Breast epithelium (tissue), 4 donors: ENCODE data around the gene COL18A1. TPM values are rescaled to one million over a fixed set of nuclear protein-coding genes. Genes with fewer than 3 reads are reported as not detected.
"Not testable (repeated sequence)": the region's sequence is repeated elsewhere in the genome, so short reads cannot be mapped to it uniquely, and the experiment has no call there.

Experiments
- DNase-seq, 2 donors: peaks; one replicate each; pipeline ENCODE4 v3.0.0-alpha.2; 2019; ENCODE audit warnings: low spot score in 2 of 2
- H3K27ac ChIP-seq, 2 donors: fragments of 200-600 bp; sonication (generic) in 1 of 2; one replicate each; pipeline ENCODE4 v1.5.1; 2016 to 2019; ENCODE audit warnings: mild to moderate bottlenecking in 1 of 2
- H3K27me3 ChIP-seq, 2 donors: fragments of 200-600 bp; sonication (generic) in 1 of 2; one replicate each; pipeline versions ENCODE4 v1.5.1 to v1.6.0; 2017 to 2019; ENCODE audit warnings: control low read depth in 1 of 2, mild to moderate bottlenecking in 1 of 2
- H3K36me3 ChIP-seq: fragments of 200-600 bp; one replicate; pipeline ENCODE4 v1.5.1; 2019
- H3K4me1 ChIP-seq, 2 donors: fragments of 200-600 bp; sonication (generic); one replicate each; pipeline ENCODE4 v1.5.1; 2016 to 2019; ENCODE audit warnings: control low read depth in 1 of 2
- H3K4me3 ChIP-seq, 3 donors: fragments of 200-600 bp; sonication (generic); 1 replicate in 2 of 3; 2 replicates in 1 of 3; pipeline ENCODE4 v1.5.1; 2016 to 2019; ENCODE audit warnings: mild to moderate bottlenecking in 3 of 3, moderate library complexity in 2 of 3
- H3K9me3 ChIP-seq, 2 donors: fragments of 200-600 bp; sonication (generic) in 1 of 2; one replicate each; pipeline ENCODE4 v1.5.1; 2016 to 2019; ENCODE audit warnings: control low read depth in 1 of 2
- POLR2A ChIP-seq: fragments of 450-650 bp; IDR thresholded peaks from one replicate; pipeline ENCODE4 v1.6.1; 2016; ENCODE audit warnings: antibody characterized with exemption, mild to moderate bottlenecking, moderate library complexity
- POLR2AphosphoS5 ChIP-seq, 3 donors: sonication (generic); formaldehyde crosslinking; IDR thresholded peaks; one replicate each; pipeline ENCODE4 v1.6.1; 2017; ENCODE audit warnings: antibody characterized with exemption in 3 of 3
- intact Hi-C: fragments of 100-400 bp; cut with DNase I; formaldehyde crosslinking; loops from one replicate; pipeline ENCODE4 v1.15.1; 2023; ENCODE audit warnings: low total_unique reads
- total RNA-seq, 3 donors: library from RNA; depleted of rRNA; stranded (reverse); fragments of >200 nt; gene quantifications; one replicate each; pipeline ENCODE4 v1.1.0, GENCODE V29; 2016
- TF ChIP-seq, protein P1 (sequence below), 3 donors: fragments of 450-650 bp; IDR thresholded peaks; one replicate each; pipeline ENCODE4 v1.5.1; 2016 to 2017; ENCODE audit warnings: antibody characterized with exemption in 3 of 3, mild to moderate bottlenecking in 3 of 3, moderate library complexity in 3 of 3

Gene COL18A1
- total RNA-seq, 3 donors from 2014 or later = 48.3 to 62.9 (median 55.8) TPM

DNA sequence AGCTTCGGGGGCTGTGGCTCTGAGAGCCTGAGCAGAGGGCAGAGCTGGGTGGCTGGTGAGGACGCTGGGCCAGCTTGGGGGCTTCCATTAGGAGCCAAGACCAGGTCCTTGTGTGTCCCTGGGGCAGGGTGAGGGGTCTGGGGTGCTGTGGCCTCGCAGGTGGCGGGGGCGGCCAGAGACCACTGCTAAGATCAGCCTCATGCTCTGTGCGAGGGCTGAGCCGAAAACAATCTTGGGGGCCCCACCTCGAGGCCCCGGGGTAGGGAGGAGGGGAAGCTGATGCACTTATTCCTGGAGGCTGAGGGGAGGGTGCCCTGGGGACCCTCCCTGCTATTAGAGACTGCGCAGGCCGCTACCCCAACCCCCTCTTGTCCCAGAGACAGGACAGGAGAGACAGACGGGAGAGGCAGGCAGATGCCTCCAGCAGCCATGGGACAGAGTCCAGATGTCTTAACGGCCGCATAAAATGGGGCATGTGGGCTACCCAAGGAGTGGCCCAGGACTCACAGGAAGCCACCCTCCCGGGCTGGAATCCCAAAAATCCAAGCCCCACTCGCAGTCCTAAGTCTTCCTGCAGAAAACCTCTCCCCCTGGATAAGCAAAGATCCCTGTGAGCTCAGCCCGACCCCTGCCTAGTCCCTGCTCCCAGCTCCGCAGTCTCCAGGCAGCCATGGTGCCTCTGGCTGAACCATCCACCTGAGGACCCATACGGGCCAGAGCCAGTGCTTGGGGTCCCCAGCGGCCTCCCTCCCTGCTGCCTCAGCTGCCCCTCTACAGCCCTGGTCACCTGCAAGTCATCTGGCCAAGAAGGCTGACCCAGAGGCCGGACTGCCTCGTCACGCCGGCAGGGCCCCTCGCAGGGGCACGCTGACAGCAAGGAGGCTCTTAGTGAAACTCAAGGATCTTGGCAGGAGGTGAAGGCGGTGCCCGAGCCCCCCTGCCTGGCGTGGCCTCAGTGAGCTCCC lies 43.6 kb upstream of the COL18A1 start:
- TF ChIP-seq POLR2AphosphoS5 (IDR thresholded peaks at IDR 0.05) (no peak), POLR2A (no peak)
- TF ChIP-seq, protein P1, sequence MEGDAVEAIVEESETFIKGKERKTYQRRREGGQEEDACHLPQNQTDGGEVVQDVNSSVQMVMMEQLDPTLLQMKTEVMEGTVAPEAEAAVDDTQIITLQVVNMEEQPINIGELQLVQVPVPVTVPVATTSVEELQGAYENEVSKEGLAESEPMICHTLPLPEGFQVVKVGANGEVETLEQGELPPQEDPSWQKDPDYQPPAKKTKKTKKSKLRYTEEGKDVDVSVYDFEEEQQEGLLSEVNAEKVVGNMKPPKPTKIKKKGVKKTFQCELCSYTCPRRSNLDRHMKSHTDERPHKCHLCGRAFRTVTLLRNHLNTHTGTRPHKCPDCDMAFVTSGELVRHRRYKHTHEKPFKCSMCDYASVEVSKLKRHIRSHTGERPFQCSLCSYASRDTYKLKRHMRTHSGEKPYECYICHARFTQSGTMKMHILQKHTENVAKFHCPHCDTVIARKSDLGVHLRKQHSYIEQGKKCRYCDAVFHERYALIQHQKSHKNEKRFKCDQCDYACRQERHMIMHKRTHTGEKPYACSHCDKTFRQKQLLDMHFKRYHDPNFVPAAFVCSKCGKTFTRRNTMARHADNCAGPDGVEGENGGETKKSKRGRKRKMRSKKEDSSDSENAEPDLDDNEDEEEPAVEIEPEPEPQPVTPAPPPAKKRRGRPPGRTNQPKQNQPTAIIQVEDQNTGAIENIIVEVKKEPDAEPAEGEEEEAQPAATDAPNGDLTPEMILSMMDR (IDR thresholded peaks at IDR 0.05) = no peak
- Histone ChIP-seq H3K9me3 (no peaks in the 10 kb centered on the region), H3K36me3 (no peaks in the 10 kb centered on the region), H3K4me3 (no peak overlapping the region), H3K27me3 (no peaks in the 10 kb centered on the region), H3K27ac (no peak overlapping the region), H3K4me1 (peaks cover 4 to 6% of the 10 kb centered on the region in 2 donors)
- intact Hi-C loops = no loop called here
- no peak for DNase-seq

DNA sequence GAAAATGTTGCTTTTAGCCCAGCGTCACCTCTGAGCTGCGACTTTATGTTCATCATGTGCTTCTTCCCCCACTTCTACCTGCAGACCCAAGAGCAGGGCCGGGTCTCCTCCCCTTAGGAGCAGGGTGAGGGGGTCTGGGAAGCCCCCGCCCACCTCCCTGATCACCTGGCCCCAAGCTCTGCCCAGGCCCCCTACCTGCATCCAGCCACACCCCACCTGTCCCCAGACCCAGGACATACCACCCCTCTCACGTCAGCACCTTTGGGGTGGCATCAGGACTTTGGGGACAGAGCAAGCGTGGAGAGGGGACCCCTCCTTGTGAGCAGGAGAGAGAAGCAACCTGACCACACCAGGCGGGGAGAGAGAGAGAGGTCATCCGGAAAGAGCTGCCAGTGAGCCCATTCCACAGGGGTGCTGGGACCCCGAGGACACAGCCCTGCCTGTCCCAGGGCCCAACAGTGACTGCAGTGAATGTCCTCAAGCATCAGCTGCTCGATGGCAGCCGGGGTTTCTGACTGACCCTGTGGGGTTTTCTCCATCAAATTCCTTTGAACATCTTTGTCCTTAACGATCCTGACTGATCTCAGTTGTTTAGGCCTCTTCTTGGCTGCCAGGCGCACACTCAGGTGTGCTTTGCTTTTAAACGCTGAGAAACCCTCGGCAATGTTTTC lies 42.8 kb upstream of the COL18A1 start:
- peaks cover 4 to 6% of the 10 kb centered on the region in 2 donors for H3K4me1 ChIP-seq
- no peak for TF ChIP-seq POLR2AphosphoS5 (IDR thresholded peaks at IDR 0.05)
- TF ChIP-seq POLR2A = no peak
- TF ChIP-seq, protein P1 (IDR thresholded peaks at IDR 0.05) = no peak
- DNase-seq = no peak
- intact Hi-C loops = no loop called here
- no peaks in the 10 kb centered on the region for H3K36me3 ChIP-seq
- no peak overlapping the region for H3K4me3 ChIP-seq
- no peaks in the 10 kb centered on the region for H3K9me3 ChIP-seq
- H3K27ac ChIP-seq = peak overlapping the region; percentile 12 to 33
- no peaks in the 10 kb centered on the region for H3K27me3 ChIP-seq

DNA sequence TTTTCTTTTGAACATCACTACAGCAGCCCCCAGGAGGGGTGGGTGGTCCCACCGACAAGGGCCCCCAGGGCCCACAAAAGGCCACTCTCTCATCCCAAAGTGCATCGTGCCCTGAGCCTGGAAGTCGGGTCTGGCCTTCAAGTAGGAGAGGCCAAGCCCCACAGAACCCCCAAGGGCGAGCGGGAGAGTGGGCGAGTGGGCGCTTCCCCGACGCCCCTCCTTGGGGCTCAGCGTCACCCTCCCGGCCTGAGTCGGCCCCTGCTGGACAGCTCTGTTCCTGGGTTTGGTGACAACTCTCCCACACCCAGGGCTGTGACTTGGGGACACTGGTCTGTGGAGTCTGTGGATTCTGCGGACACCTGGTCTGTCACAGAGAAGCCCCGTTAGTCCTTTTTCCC lies 42.2 kb upstream of the COL18A1 start:
- TF ChIP-seq POLR2A = no peak
- TF ChIP-seq, protein P1 (IDR thresholded peaks at IDR 0.05) = no peak
- no peak for TF ChIP-seq POLR2AphosphoS5 (IDR thresholded peaks at IDR 0.05)
- H3K9me3 ChIP-seq = no peaks in the 10 kb centered on the region
- H3K36me3 ChIP-seq = no peaks in the 10 kb centered on the region
- intact Hi-C loops = no loop called here
- H3K4me1 ChIP-seq = peaks cover 4 to 6% of the 10 kb centered on the region in 2 donors
- no peak overlapping the region for H3K4me3 ChIP-seq
- DNase-seq = no peak
- H3K27ac ChIP-seq = peak overlapping the region; percentile 33 to 97
- no peaks in the 10 kb centered on the region for H3K27me3 ChIP-seq

DNA sequence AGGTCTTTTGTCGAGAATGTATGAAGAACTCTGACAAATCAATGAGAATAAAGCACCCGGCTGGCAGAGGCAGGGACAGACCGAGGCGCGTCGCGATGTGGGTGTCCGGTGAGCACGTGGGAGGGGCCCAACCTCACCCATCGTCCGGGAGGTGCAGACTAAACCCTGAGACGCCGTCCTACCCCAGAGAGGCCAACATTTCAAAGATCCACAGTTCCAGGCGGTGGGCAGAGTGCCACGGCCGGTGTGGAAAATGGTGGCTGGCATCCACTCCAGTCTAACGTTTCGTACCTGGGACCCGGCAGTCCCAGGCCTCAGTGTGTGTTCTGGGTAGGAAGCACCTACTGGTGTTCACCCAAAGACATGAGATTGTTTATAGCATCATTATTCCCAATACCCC lies 41.7 kb upstream of the COL18A1 start:
- DNase-seq, H3K4me3 ChIP-seq, H3K36me3 ChIP-seq, intact Hi-C loops, H3K4me1 ChIP-seq, H3K9me3 ChIP-seq, H3K27me3 ChIP-seq: not testable (repeated sequence)
- H3K27ac ChIP-seq = peak overlapping the region; percentile 93 to 97

DNA sequence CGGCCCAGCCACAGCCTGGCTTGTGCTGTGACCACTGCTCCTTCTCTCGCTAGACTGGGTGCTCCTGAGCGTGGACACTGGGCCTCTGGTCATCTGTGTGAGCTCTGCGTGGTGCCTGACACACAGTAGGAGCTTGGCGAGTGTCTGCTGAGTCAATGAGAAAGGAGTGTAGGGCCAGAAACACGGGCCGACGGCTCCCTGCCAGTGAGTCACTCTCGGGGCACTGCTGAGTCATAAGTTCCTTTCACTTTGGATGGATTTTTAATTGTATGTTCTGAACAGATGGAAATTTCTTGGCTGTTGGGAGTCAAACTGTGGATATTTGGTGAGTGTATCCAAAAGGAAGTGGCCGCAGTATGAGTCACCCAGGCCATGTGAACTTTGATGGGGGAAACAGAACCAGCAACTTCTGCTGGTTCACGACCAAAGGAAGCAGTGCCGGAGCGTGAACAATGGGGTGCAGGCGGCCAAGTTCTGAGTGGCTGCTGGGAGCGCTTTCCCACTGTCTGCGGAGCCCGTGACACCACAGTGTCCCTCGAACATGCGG lies 41.0 kb upstream of the COL18A1 start:
- peak; percentile 70 to 86 for DNase-seq
- no peaks in the 10 kb centered on the region for H3K9me3 ChIP-seq
- intact Hi-C loops = no loop called here
- TF ChIP-seq POLR2A = no peak
- peak; percentile 76 to 97 (median 94) for TF ChIP-seq POLR2AphosphoS5 (IDR thresholded peaks at IDR 0.05)
- no peaks in the 10 kb centered on the region for H3K27me3 ChIP-seq
- peak overlapping the region; percentile 1 to 50 (median 23) for H3K4me3 ChIP-seq
- H3K36me3 ChIP-seq = no peaks in the 10 kb centered on the region
- H3K27ac ChIP-seq = peak overlapping the region; percentile 93 to 97
- peaks cover 4 to 6% of the 10 kb centered on the region in 2 donors for H3K4me1 ChIP-seq
